Measurements from ENCODE around the gene SLC26A11.

DNA sequence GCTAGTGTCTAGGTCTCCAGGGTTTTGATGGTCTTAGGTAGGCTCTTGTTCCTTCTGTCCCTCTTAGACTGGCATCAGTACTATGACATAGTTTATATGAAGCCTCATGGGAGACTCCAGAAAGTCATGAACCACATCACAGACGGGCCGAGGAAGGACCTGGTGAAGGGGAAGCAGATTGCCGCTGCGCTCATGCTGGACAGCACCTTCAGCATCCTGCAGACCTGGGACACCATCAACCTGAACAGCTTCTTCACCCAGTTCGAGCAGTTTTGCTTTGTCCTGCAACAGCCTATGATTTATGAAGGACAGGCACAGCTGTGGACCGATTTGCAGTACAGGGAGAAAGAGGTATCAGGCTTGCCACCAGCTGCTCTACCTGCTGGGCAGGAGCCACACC lies 74.4 kb downstream of the SLC26A11 start:
- TF ChIP-seq, protein P1, sequence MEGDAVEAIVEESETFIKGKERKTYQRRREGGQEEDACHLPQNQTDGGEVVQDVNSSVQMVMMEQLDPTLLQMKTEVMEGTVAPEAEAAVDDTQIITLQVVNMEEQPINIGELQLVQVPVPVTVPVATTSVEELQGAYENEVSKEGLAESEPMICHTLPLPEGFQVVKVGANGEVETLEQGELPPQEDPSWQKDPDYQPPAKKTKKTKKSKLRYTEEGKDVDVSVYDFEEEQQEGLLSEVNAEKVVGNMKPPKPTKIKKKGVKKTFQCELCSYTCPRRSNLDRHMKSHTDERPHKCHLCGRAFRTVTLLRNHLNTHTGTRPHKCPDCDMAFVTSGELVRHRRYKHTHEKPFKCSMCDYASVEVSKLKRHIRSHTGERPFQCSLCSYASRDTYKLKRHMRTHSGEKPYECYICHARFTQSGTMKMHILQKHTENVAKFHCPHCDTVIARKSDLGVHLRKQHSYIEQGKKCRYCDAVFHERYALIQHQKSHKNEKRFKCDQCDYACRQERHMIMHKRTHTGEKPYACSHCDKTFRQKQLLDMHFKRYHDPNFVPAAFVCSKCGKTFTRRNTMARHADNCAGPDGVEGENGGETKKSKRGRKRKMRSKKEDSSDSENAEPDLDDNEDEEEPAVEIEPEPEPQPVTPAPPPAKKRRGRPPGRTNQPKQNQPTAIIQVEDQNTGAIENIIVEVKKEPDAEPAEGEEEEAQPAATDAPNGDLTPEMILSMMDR (IDR thresholded peaks at IDR 0.05): no peak
- no peak for TF ChIP-seq ZFX (IDR thresholded peaks at IDR 0.05; ENCODE audit: borderline replicate concordance)

All from 22Rv1 (cell line).